ENCODE results near the gene IL31RA.

Gene IL31RA

DNA sequence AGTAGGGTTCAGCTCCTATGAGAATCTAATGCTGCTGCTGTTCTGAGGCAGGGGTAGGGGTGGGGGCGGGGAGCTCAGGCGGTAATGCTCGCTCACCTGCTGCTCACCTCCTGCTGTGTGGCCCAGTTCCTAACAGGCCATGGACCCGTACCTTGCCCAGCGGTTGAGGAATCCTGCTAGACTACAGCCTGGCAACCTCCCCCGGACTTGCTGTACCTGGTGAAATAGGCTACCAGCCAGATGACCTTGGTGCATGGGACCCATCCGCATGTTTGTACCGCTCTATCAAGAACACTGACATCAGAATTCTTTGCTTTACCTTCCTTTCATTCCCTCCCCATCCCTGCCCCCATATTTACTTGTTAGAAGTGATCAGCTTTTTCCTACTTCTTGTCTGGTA lies 15.3 kb downstream of the IL31RA start:
- TF ChIP-seq CTCF (IDR thresholded peaks at IDR 0.05; ENCODE audit: low read depth, low read length), result no peak
- H3K4me3 ChIP-seq (replicated peaks in 1 of 2; ENCODE audit: low read depth in 2 of 2, low read length in 2 of 2), result no peak overlapping the region
- DNase-seq (ENCODE audit: low read depth in 2 of 2), result no peak

DNA sequence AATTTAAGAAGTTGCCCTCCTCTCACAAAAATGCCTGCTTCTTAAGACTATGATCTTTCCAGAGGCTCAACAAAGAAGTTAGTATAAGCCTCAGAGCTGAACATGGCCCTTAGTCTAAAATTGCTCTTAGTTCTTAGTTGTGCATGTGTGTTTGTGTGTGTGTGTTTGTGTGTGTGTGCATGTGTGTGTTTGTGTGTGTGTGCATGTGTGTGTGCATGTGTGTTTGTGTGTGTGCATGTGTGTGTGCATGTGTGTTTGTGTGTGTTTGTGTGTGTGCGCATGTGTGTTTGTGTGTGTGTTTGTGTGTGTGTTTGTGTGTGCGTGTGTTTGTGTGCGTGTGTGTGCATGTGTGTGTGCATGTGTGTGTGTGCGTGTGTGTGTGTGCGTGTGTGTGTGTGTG lies 15.8 kb downstream of the IL31RA start:
- TF ChIP-seq CTCF (IDR thresholded peaks at IDR 0.05; ENCODE audit: low read depth, low read length), result no peak
- H3K4me3 ChIP-seq (replicated peaks in 1 of 2; ENCODE audit: low read depth in 2 of 2, low read length in 2 of 2), result no peak overlapping the region
- DNase-seq (ENCODE audit: low read depth in 2 of 2), result no peak

GRCh38 chr5:55868846-55869245 lies 17.7 kb downstream of the IL31RA start:
- peak; percentile 95 to 99 for DNase-seq (ENCODE audit: low read depth in 2 of 2)
- TF ChIP-seq CTCF (IDR thresholded peaks at IDR 0.05; ENCODE audit: low read depth, low read length), result no peak
- H3K4me3 ChIP-seq (replicated peaks in 1 of 2; ENCODE audit: low read depth in 2 of 2, low read length in 2 of 2), result no peak overlapping the region

- no peak for DNase-seq (ENCODE audit: low read depth in 2 of 2)
- no peak for TF ChIP-seq CTCF (IDR thresholded peaks at IDR 0.05; ENCODE audit: low read depth, low read length)
- H3K4me3 ChIP-seq (replicated peaks in 1 of 2; ENCODE audit: low read depth in 2 of 2, low read length in 2 of 2), result no peak overlapping the region
Measured at GRCh38 chr5:55869847-55870246, 18.7 kb downstream of the IL31RA start.

DNA sequence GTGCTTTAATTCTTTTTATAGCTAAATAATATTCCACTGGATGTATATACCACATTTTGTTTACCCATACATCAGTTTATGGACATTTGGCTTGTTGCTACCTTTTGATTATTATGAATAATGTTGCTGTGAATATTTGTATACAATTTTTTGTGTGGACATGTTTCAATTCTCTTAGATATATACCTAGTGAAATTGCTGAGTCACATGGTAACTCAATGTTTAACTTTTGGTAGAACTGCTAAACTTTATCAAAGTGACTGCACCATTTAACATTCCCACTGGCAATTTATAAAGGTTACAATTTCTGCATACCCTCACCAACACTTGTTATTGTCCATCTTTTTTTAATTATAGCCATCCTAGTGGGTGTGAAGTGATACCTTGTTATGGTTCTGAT lies 22.1 kb downstream of the IL31RA start:
- DNase-seq (ENCODE audit: low read depth in 2 of 2), result no peak
- no peak for TF ChIP-seq CTCF (IDR thresholded peaks at IDR 0.05; ENCODE audit: low read depth, low read length)
- H3K4me3 ChIP-seq (replicated peaks in 1 of 2; ENCODE audit: low read depth in 2 of 2, low read length in 2 of 2), result no peak overlapping the region

- TF ChIP-seq CTCF (IDR thresholded peaks at IDR 0.05; ENCODE audit: low read depth, low read length), result no peak
- no peak for DNase-seq (ENCODE audit: low read depth in 2 of 2)
- H3K4me3 ChIP-seq (replicated peaks in 1 of 2; ENCODE audit: low read depth in 2 of 2, low read length in 2 of 2), result no peak overlapping the region
Measured at GRCh38 chr5:55877655-55878054, 26.5 kb downstream of the IL31RA start.

GRCh38 chr5:55880453-55880852 lies 29.3 kb downstream of the IL31RA start:
- H3K4me3 ChIP-seq (replicated peaks in 1 of 2; ENCODE audit: low read depth in 2 of 2, low read length in 2 of 2), result no peak overlapping the region
- no peak for DNase-seq (ENCODE audit: low read depth in 2 of 2)
- TF ChIP-seq CTCF (IDR thresholded peaks at IDR 0.05; ENCODE audit: low read depth, low read length), result no peak
